H1 (cell line): ENCODE results near the gene SLC37A1. TPM values are rescaled to one million over a fixed set of nuclear protein-coding genes. Genes with fewer than 3 reads are reported as not detected.

Experiments
- CTCF ChIA-PET: fragments of 300-600 bp; sonication (Branson Sonifier 250); formaldehyde crosslinking; loops from one replicate; lab custom pipeline; 2021; ENCODE audit not compliant: partially characterized antibody; lab: Charles Lee
- POLR2A ChIA-PET: fragments of 300-600 bp; sonication (Branson Sonifier 250); formaldehyde crosslinking; loops from one replicate; lab custom pipeline; 2021; ENCODE audit warnings: inconsistent platforms; ENCODE audit not compliant: partially characterized antibody; lab: Charles Lee
- DNase-seq, 2 experiments: peaks; one replicate each; pipeline versions ENCODE4 v3.0.0 to v3.0.0-alpha.2; 2010 to 2022; ENCODE audit warnings: low spot score in 2 of 2, low read depth in 1 of 2, mixed read lengths in 1 of 2
- FAIRE-seq: peaks from 2 replicates; lab custom pipeline; 2011; peaks lifted over from hg19 to GRCh38; lab: Jason Lieb, UNC
- H2AFZ ChIP-seq: 2 replicates; pipeline ENCODE4 v1.8.1; 2012; ENCODE audit warnings: low read length, inconsistent platforms
- H2AK5ac ChIP-seq: 2 replicates; pipeline ENCODE4 v1.6.1; 2013; ENCODE audit warnings: low read depth, low read length
- H2BK120ac ChIP-seq: replicated peaks from 2 replicates; pipeline ENCODE3; 2013; ENCODE audit warnings: low read depth, low read length, inconsistent platforms
- H2BK12ac ChIP-seq: 2 replicates; pipeline ENCODE4 v1.6.1; 2013; ENCODE audit warnings: low read depth, low read length
- H2BK15ac ChIP-seq: 2 replicates; pipeline ENCODE4 v1.6.1; 2013; ENCODE audit warnings: low read length
- H2BK20ac ChIP-seq: 2 replicates; pipeline ENCODE4 v1.6.1; 2013; ENCODE audit warnings: low read length
- H2BK5ac ChIP-seq: 2 replicates; pipeline ENCODE4 v1.6.1; 2013; ENCODE audit warnings: low read depth, low read length
- H3K14ac ChIP-seq: 2 replicates; pipeline ENCODE4 v1.6.1; 2013; ENCODE audit warnings: inconsistent platforms; ENCODE audit not compliant: insufficient read length
- H3K18ac ChIP-seq: 2 replicates; pipeline ENCODE4 v1.6.1; 2013; ENCODE audit warnings: low read length; ENCODE audit errors: extremely low read depth
- H3K23ac ChIP-seq: 2 replicates; pipeline ENCODE4 v1.6.1; 2013; ENCODE audit warnings: inconsistent platforms; ENCODE audit not compliant: insufficient read length
- H3K23me2 ChIP-seq: 2 replicates; pipeline ENCODE4 v1.6.1; 2013; ENCODE audit warnings: low read depth, low read length
- H3K27ac ChIP-seq: 2 replicates; pipeline ENCODE4 v1.6.1; 2011; ENCODE audit warnings: low read depth, low read length, inconsistent platforms
- H3K27me3 ChIP-seq, 4 experiments: replicated peaks in 1 of 4; 1 replicate in 1 of 4; 2 replicates in 3 of 4; pipeline versions ENCODE4 v1.6.1 to v1.8.1; 2011 to 2013; ENCODE audit warnings: low read length in 3 of 4, mild to moderate bottlenecking in 3 of 4, inconsistent platforms in 2 of 4, mixed read lengths in 2 of 4, moderate library complexity in 1 of 4; ENCODE audit not compliant: control insufficient read depth in 3 of 4, insufficient read depth in 3 of 4; ENCODE audit errors: extremely low read depth in 1 of 4
- H3K36me3 ChIP-seq, 4 experiments: 2 replicates each; pipeline versions ENCODE4 v1.6.1 to v1.8.1; 2011 to 2013; ENCODE audit warnings: mild to moderate bottlenecking in 4 of 4, low read length in 3 of 4, moderate library complexity in 2 of 4, control low read depth in 1 of 4, inconsistent platforms in 1 of 4; ENCODE audit not compliant: insufficient read depth in 4 of 4, control insufficient read depth in 2 of 4
- H3K4ac ChIP-seq: replicated peaks from 2 replicates; pipeline ENCODE3; 2013; ENCODE audit warnings: low read length, low read depth, mixed read lengths, inconsistent platforms; ENCODE audit not compliant: insufficient read length
- H3K4me1 ChIP-seq, 4 experiments: replicated peaks in 1 of 4; 1 replicate in 1 of 4; 2 replicates in 3 of 4; pipeline versions ENCODE4 v1.6.1 to v1.8.1; 2011 to 2013; ENCODE audit warnings: low read length in 3 of 4, inconsistent platforms in 2 of 4, mixed read lengths in 1 of 4; ENCODE audit not compliant: insufficient read depth in 4 of 4, control insufficient read depth in 3 of 4
- H3K4me2 ChIP-seq, 2 experiments: 2 replicates each; pipeline versions ENCODE4 v1.6.1 to v1.8.1; 2011 to 2013; ENCODE audit warnings: low read depth in 2 of 2, low read length in 2 of 2, control low read depth in 1 of 2, inconsistent platforms in 1 of 2, mild to moderate bottlenecking in 1 of 2; ENCODE audit not compliant: insufficient read depth in 1 of 2
- H3K4me3 ChIP-seq, 4 experiments: fragments of 200-600, 300-600 bp in 1 of 4; sonication (generic), shearing (Covaris generic), sonication (Bioruptor Twin) in 1 of 4; 2 replicates each; pipeline versions ENCODE4 v1.5.1 to v1.8.1; 2011 to 2016; ENCODE audit warnings: low read length in 4 of 4, low read depth in 3 of 4, control low read depth in 2 of 4, inconsistent platforms in 2 of 4, mild to moderate bottlenecking in 2 of 4, mixed read lengths in 1 of 4, moderate library complexity in 1 of 4; ENCODE audit not compliant: insufficient read depth in 2 of 4; ENCODE audit errors: extremely low read depth in 1 of 4
- H3K56ac ChIP-seq: replicated peaks from 2 replicates; pipeline ENCODE3; 2013; ENCODE audit warnings: low read depth, mild to moderate bottlenecking, mixed read lengths, low read length, inconsistent platforms; ENCODE audit not compliant: insufficient read length
- H3K79me1 ChIP-seq: 2 replicates; pipeline ENCODE4 v1.6.1; 2013; ENCODE audit warnings: low read depth, low read length, control low read depth
- H3K79me2 ChIP-seq, 2 experiments: 2 replicates each; pipeline versions ENCODE4 v1.6.1 to v1.8.1; 2012 to 2013; ENCODE audit warnings: low read length in 2 of 2, mild to moderate bottlenecking in 2 of 2, inconsistent platforms in 1 of 2; ENCODE audit not compliant: insufficient read depth in 2 of 2, control insufficient read depth in 1 of 2
- H3K9ac ChIP-seq, 4 experiments: replicated peaks in 1 of 4; 1 replicate in 1 of 4; 2 replicates in 3 of 4; pipeline versions ENCODE4 v1.6.1 to v1.8.1; 2011 to 2013; ENCODE audit warnings: low read depth in 3 of 4, low read length in 3 of 4, control low read depth in 2 of 4, mild to moderate bottlenecking in 2 of 4, moderate library complexity in 2 of 4, inconsistent platforms in 1 of 4; ENCODE audit errors: extremely low read depth in 1 of 4
- H3K9me3 ChIP-seq, 2 experiments: 2 replicates each; pipeline versions ENCODE4 v1.6.1 to v1.8.1; 2012 to 2013; ENCODE audit warnings: mild to moderate bottlenecking in 2 of 2, moderate library complexity in 2 of 2, control low read depth in 1 of 2, inconsistent platforms in 1 of 2, low read depth in 1 of 2, low read length in 1 of 2, mixed read lengths in 1 of 2; ENCODE audit not compliant: insufficient read depth in 2 of 2
- H4K20me1 ChIP-seq, 2 experiments: replicated peaks in 1 of 2; 2 replicates each; pipeline versions ENCODE3 to v1.8.1; 2011 to 2013; ENCODE audit warnings: inconsistent platforms in 2 of 2, low read length in 2 of 2, mild to moderate bottlenecking in 1 of 2; ENCODE audit not compliant: insufficient read depth in 2 of 2, control insufficient read depth in 1 of 2
- H4K5ac ChIP-seq: 2 replicates; pipeline ENCODE4 v1.6.1; 2013; ENCODE audit warnings: low read length, low read depth, mixed read lengths, inconsistent platforms; ENCODE audit not compliant: insufficient read length
- H4K8ac ChIP-seq: 2 replicates; pipeline ENCODE4 v1.8.0; 2013; ENCODE audit warnings: mild to moderate bottlenecking, moderate library complexity, low read length, inconsistent platforms; ENCODE audit not compliant: insufficient read depth; ENCODE audit errors: extremely low read depth
- H4K91ac ChIP-seq: replicated peaks from 2 replicates; pipeline ENCODE3; 2013; ENCODE audit warnings: low read length, mixed read lengths, inconsistent platforms; ENCODE audit not compliant: insufficient read length
- CBX8 ChIP-seq: fragments of 300-800, 300-1000 bp; sonication (generic); IDR thresholded peaks from 2 replicates; pipeline ENCODE4 v1.7.1; 2016; ENCODE audit warnings: low read depth, low read length, borderline replicate concordance
- CTCF ChIP-seq, 3 experiments: IDR thresholded peaks; 1 replicate in 2 of 3; 2 replicates in 1 of 3; pipeline versions ENCODE4 v1.5.1 to v1.6.1; 2011; ENCODE audit warnings: low read length in 3 of 3, mild to moderate bottlenecking in 3 of 3, inconsistent platforms in 2 of 3, low read depth in 1 of 3, moderate library complexity in 1 of 3; ENCODE audit not compliant: insufficient read depth in 1 of 3; ENCODE audit errors: control extremely low read depth in 1 of 3
- EGR1 ChIP-seq: IDR thresholded peaks from 2 replicates; pipeline ENCODE4 v1.6.1; 2011; ENCODE audit warnings: low read depth, low read length, borderline replicate concordance
- EZH2 ChIP-seq: fragments of 200-600 bp; sonication (generic); IDR thresholded peaks from 2 replicates; pipeline ENCODE4 v1.7.1; 2012; ENCODE audit warnings: low read depth, mild to moderate bottlenecking, moderate library complexity, low read length, inconsistent platforms; ENCODE audit not compliant: severe bottlenecking
- JUND ChIP-seq: IDR thresholded peaks from 2 replicates; pipeline ENCODE4 v1.6.1; 2011; ENCODE audit warnings: mild to moderate bottlenecking, improper control_type of control experiment, low read length
- NANOG ChIP-seq: IDR thresholded peaks from 2 replicates; pipeline ENCODE4 v1.6.1; 2011; ENCODE audit warnings: low read length, low read depth, mild to moderate bottlenecking, inconsistent platforms; ENCODE audit not compliant: insufficient read depth, poor library complexity, severe bottlenecking
- POLR2A ChIP-seq, 2 experiments: IDR thresholded peaks; 1 replicate in 1 of 2; 2 replicates in 1 of 2; pipeline ENCODE4 v1.6.1; 2011; ENCODE audit warnings: low read depth in 2 of 2, low read length in 2 of 2, mild to moderate bottlenecking in 2 of 2; ENCODE audit errors: control extremely low read depth in 1 of 2
- RAD21 ChIP-seq, 2 experiments: IDR thresholded peaks in 1 of 2; conservative IDR thresholded peaks in 1 of 2; 2 replicates each; pipeline ENCODE4 v1.6.1; 2011; ENCODE audit warnings: low read depth in 2 of 2, low read length in 2 of 2, improper control_type of control experiment in 1 of 2, inconsistent platforms in 1 of 2, mild to moderate bottlenecking in 1 of 2, moderate library complexity in 1 of 2
- RBBP5 ChIP-seq: IDR thresholded peaks from 2 replicates; pipeline ENCODE4 v1.7.1; 2012; ENCODE audit warnings: low read depth, mild to moderate bottlenecking, inconsistent platforms, low read length, moderate library complexity, borderline replicate concordance
- SIRT6 ChIP-seq: IDR thresholded peaks from one replicate; pipeline ENCODE4 v1.7.1; 2012; ENCODE audit warnings: low read length, inconsistent platforms
- WGBS, 2 experiments: shearing (Covaris generic) in 1 of 2; methylation state at CpG; one replicate each; pipeline versions ENCODE4 v1.1.6 to v1.1.7; 2013 to 2015; ENCODE audit warnings: low lambda C conversion rate in 2 of 2, mixed read lengths in 2 of 2, inconsistent platforms in 1 of 2, low coverage in 1 of 2, missing lambda C conversion rate in 1 of 2; ENCODE audit not compliant: insufficient replicate concordance in 2 of 2, insufficient coverage in 1 of 2, insufficient read length in 1 of 2; ENCODE audit errors: extremely low coverage in 1 of 2, missing lambda C conversion rate in 1 of 2; 5-methylcytosine and 5-hydroxymethylcytosine counted together
- polyA plus RNA-seq, 7 experiments: library from polyadenylated mRNA; depleted of rRNA in 3 of 7; stranded (reverse) in 5 of 7; unstranded in 2 of 7; fragments of >200 nt in 5 of 7; fragments of 200-250 nt in 2 of 7; gene quantifications; 1 replicate in 5 of 7; 2 replicates in 1 of 7; 4 replicates in 1 of 7; pipeline versions ENCODE4 v1.2.1 to v1.2.3, GENCODE V29; 2011 to 2013; ENCODE audit warnings: missing spikeins in 2 of 7, mixed read lengths in 2 of 7
- total RNA-seq: library from RNA; stranded (reverse); fragmentation: NEBNext Ultra II Directional; extraction: Animal tissue kit (Norgen Biotek cat#: 25700); gene quantifications from 2 replicates; pipeline ENCODE4 v1.2.1, GENCODE V29; 2021

Gene SLC37A1
- total and polyA plus RNA-seq, 2 of the 8 experiments (the other 6 are each of a cell fraction or from before 2014, with no cell fraction given) = 15.6 to 30.9 TPM

DNA sequence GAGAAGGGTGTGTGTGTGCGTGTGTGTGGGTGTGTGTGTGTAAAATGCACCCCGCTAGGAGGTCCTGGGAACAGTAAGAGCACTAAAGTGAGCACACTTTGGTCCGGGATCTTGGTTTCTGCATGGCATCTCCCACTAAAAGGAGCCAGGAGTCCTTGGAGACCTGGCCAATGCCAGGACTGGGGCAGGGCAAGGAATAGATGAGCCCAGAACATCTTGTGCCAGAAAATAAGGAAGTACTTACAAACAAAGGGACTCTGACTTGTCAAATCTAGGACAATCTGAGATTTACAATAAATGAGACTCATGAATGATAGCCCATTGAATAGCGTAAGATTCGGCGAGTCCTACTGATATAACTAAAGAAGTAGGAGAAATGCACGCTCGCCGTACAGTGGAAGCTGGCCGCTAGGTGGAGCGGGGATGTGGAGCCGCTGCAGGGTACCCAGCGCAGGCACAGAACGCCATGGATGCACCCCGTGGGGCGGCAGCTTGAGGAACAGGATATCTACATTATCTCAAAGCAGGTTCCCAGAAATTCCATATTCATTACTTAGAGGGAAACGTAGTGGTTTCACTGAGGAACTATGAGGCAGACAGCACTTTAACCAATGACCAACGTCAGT is 7.1 kb downstream of the SLC37A1 start:
- H4K20me1 ChIP-seq = no peaks in the 10 kb centered on the region
- CTCF ChIA-PET = interaction anchor here (0.6 to 0.9 kb wide), 2 partner anchors 23 to 218 kb away, joined by 3 read pairs; no protein-coding TSS in a partner anchor
- no peak for TF ChIP-seq JUND
- no peak for TF ChIP-seq CBX8
- TF ChIP-seq EZH2 = no peak
- peak; percentile 49 to 67 (median 63); a peak in 3 of 4 replicates for TF ChIP-seq CTCF (IDR thresholded peaks at IDR 0.05; ENCODE audit: control extremely low read depth in 1 of 3, insufficient read depth in 1 of 3, low read depth in 1 of 3, low read length in 3 of 3)
- TF ChIP-seq RBBP5 = no peak
- no peak for TF ChIP-seq POLR2A (IDR thresholded peaks at IDR 0.05; ENCODE audit: control extremely low read depth in 1 of 2, low read depth in 2 of 2, low read length in 2 of 2)
- TF ChIP-seq EGR1 = no peak
- peak; percentile 23 to 49; a peak in 3 of 4 replicates for TF ChIP-seq RAD21 (IDR thresholded peaks at IDR 0.05 in 1 of 2, conservative IDR thresholded peaks at IDR 0.05 in 1 of 2; ENCODE audit: low read depth in 2 of 2, low read length in 2 of 2)
- TF ChIP-seq SIRT6 = no peak
- no peak for TF ChIP-seq NANOG

More for the DNA sequence above, 7.1 kb downstream of the SLC37A1 start:
- no peak overlapping the region for H3K27ac ChIP-seq
- H3K23me2 ChIP-seq = no peaks in the 10 kb centered on the region
- no peak overlapping the region for H4K91ac ChIP-seq
- H2AFZ ChIP-seq = no peak overlapping the region
- no peak overlapping the region for H2BK15ac ChIP-seq
- no peaks in the 10 kb centered on the region for H3K9me3 ChIP-seq
- H3K14ac ChIP-seq = no peak overlapping the region
- FAIRE-seq (no peak), DNase-seq (peak in 1 of 2 experiments; percentile 65)
- H2BK5ac ChIP-seq = no peak overlapping the region
- no peak overlapping the region for H4K8ac ChIP-seq
- no peak overlapping the region for H3K23ac ChIP-seq
- no peaks in the 10 kb centered on the region for H3K27me3 ChIP-seq
- H3K4me1 ChIP-seq = peaks cover 12 to 26% (median 23%) of the 10 kb centered on the region in 4 experiments
- H3K56ac ChIP-seq = no peak overlapping the region
- H3K79me1 ChIP-seq = no peaks in the 10 kb centered on the region; the same call in 1 of the 2 replicates
- H2BK20ac ChIP-seq = no peak overlapping the region
- H3K4me3 ChIP-seq = no peak overlapping the region
- H4K5ac ChIP-seq = no peak overlapping the region
- H3K79me2 ChIP-seq = peaks cover 0 to 28% of the 10 kb centered on the region in 2 experiments; a peak in 2 of 4 replicates
- no peak overlapping the region for H3K4ac ChIP-seq
- no peak overlapping the region for H2BK120ac ChIP-seq
- H2BK12ac ChIP-seq = no peak overlapping the region
- H3K18ac ChIP-seq = no peak overlapping the region
- H3K4me2 ChIP-seq = no peak overlapping the region
- no peak overlapping the region for H3K9ac ChIP-seq
- peaks cover 0 to 30% (median 18%) of the 10 kb centered on the region in 4 experiments for H3K36me3 ChIP-seq
- POLR2A ChIA-PET = no interaction called here
- H2AK5ac ChIP-seq = no peak overlapping the region
- WGBS, 2 experiments = 83 to 100% methylated on average over 1 to 18 of the region's 18 CpGs
